Activated naive CD4-positive, alpha-beta T cell treated with anti-CD3 and anti-CD28 coated beads for 36 hours (primary cell): Measurements from ENCODE around the gene SFRP5. TPM values are rescaled to one million over a fixed set of nuclear protein-coding genes. Genes with fewer than 3 reads are reported as not detected.

Experiments used
- CTCF ChIA-PET: fragments of 350-600 bp; sonication (Branson Sonifier 250); formaldehyde crosslinking; loops from one replicate; lab custom pipeline; 2021; ENCODE audit warnings: antibody characterized with exemption; lab: Charles Lee
- DNase-seq: peaks from one replicate; pipeline ENCODE4 v3.0.0-alpha.2; 2020
- H3K27ac Mint-ChIP-seq: one replicate; pipeline ENCODE4 v1.8.0; 2021; ENCODE audit warnings: mild to moderate bottlenecking, mixed read lengths
- H3K27me3 Mint-ChIP-seq: one replicate; pipeline ENCODE4 v1.8.0; 2021; ENCODE audit warnings: low read depth, mixed read lengths
- H3K36me3 Mint-ChIP-seq: one replicate; pipeline ENCODE4 v1.8.0; 2021; ENCODE audit warnings: low read depth, mixed read lengths
- H3K4me1 Mint-ChIP-seq: one replicate; pipeline ENCODE4 v1.8.0; 2021; ENCODE audit warnings: low read depth, mixed read lengths
- H3K4me3 Mint-ChIP-seq: one replicate; pipeline ENCODE4 v1.8.0; 2021; ENCODE audit warnings: mild to moderate bottlenecking, moderate library complexity, mixed read lengths
- H3K9me3 Mint-ChIP-seq: one replicate; pipeline ENCODE4 v1.8.0; 2021; ENCODE audit warnings: mixed read lengths
- intact Hi-C: fragments of 100-400 bp; cut with micrococcal nuclease; formaldehyde crosslinking; loops from one replicate; pipeline ENCODE4 v1.15.1; 2023
- total RNA-seq, 2 experiments: library from RNA; stranded (reverse); gene quantifications; one replicate each; pipeline ENCODE4 v1.2.3, GENCODE V29; 2021

Gene SFRP5
- total RNA-seq, 2 experiments from 2014 or later = not detected

DNA sequence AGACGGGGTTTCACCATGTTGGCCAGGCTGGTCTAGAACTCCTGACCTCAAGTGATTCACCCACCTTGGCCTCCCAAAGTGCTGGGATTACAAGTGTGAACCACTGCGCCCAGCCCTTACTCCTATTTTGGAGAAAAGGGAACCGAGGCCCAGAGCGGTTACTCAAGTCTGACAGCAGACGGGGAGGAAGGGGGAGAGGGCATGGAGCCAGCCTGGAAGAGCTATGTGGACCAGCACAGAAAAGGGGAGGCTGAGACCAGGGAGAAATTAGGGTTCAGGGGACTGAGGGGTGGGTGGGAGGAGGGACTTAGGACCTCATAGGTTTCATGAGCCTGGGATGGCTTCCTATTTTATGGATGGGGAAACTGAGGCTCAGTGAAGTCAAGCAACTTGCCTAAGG lies 1.5 kb downstream of the SFRP5 start:
- Mint-ChIP-seq H3K4me3 (no peak overlapping the region), H3K36me3 (no peaks in the 10 kb centered on the region), H3K4me1 (peaks cover 13% of the 10 kb centered on the region), H3K27ac (no peak overlapping the region), H3K27me3 (peaks cover 33% of the 10 kb centered on the region), H3K9me3 (no peaks in the 10 kb centered on the region)
- DNase-seq = no peak
- CTCF ChIA-PET = no interaction called here
- intact Hi-C loops = no loop called here

DNA sequence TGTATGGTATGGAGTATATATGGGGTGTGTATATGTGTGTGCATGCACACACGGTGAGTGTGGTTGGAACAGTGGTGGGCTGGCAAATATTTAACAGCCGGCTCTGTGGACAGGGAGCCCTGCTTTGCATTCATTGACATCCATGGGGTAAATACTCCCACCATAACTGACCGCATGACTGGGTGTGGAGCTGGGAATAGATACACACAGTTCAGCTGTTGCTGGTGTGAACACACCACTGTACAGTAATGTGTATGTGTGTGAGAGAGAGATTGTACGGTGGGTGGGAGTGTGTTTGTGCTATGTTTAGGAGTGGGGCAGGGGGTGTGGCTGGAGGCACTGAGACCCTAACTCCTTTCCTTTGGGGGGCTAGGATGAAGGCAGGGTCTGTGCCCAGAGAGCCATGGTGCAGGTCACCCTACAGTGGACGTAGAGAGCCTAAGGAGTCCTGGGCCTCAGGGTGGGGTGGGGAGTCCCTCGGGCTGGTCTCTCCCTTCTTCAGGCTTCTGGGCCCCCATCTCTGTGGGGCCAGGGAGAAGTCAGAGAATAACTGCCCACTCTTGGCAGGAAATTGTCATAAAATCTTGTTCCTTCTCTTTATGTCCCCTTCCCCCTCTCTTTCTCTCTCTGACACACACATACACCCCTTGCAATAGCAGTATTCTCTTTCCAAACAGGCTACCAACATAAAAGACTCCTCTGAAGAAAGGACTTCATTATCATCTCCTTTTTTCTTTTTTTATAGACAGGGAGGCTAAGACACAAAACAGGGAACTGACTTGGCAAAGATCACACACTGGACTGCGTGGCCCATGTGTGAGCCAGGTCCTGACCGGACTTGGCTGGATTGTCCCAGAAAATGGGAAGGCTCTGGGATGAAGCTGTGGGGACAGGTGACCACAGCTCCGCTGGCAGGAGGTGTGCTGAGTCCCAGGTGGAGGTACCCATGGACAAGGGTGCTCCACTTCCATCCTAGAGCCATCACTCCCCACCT lies 3.2 kb downstream of the SFRP5 start:
- Mint-ChIP-seq H3K4me3 (no peak overlapping the region), H3K9me3 (no peaks in the 10 kb centered on the region), H3K36me3 (no peaks in the 10 kb centered on the region), H3K4me1 (peaks cover 13% of the 10 kb centered on the region), H3K27ac (no peak overlapping the region), H3K27me3 (peaks cover 33% of the 10 kb centered on the region)
- CTCF ChIA-PET = interaction anchor here (0.5 to 0.9 kb wide), 2 partner anchors 25 to 101 kb away, joined by 3 to 4 read pairs; no protein-coding TSS in a partner anchor
- DNase-seq = no peak
- intact Hi-C loops = no loop called here

DNA sequence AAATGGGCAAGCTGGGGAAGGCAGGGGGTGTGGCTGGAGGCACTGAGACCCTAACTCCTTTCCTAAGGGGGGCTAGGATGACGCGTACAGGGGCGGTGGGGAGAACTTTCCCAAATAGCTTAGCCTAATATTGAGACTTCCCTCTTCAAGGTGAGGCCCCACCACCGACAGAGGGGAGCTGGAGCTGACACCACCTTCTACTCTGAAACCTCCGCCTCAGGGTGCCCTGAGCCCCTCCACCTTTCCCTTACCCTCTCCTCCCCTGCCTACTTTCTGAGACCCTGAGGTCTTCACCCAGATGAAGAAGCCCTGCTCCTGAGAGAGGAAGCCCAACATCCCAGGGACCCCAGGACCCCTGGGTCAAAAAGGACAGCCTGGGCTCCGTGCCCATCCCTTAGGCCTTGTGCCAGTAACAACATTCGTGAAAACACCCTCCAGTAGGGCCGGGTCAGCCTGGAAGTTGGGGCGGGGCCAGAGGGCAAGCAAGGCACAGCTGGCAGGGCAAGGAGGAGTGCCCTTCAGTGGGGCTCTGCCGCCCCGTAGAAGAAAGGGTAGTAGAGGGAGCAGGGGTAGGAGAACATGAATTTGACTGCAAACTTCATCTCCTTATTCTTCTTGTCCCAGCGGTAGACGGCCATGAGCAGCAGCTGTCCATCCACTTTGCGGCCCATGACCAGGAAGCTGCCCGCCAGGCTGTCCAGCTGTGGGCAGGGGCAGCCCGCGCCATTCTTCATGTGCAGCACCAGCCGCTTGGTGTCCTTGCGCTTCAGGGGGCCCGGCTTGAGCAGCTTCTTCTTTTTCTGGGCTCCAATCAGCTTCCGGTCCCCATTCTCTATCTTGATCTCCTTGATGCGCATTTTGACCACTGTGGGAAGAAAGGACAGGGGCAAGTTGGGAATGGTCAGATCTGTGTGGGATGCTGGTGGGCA lies 4.5 kb downstream of the SFRP5 start:
- DNase-seq = no peak

DNA sequence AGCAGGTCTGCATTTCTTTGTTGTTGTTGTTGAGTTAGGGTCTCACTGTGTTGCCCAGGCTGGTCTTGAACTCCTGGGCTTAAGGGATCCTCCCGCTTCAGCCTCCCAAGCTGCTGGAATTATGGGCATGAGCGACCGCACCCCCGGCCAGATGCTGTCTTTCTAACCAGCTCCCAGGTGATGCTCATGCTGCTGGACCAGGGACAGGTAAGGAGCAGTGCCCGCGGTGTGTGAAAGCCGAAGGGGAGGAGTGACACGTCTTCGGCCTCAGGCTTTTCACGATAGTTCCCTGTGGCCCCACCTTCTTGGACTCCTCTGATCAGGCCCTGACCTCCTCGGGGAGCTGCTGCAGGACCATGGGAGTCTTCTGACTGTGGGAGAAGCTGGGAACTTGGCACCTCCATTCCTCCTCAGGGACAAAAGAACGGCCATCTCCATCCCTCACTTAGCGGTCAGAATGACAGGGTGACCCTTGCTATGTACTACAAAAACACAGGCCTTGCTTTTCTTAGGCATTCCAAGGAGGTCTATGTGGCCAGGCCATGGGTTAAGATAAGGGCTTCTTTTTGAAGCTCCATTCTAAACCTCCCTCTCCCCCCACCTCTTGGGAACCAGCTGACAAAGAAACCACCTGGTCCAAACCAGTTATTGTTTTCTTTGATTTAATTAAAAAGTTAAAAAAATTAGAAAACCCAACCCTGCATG lies 5.5 kb downstream of the SFRP5 start:
- intact Hi-C loops = no loop called here
- Mint-ChIP-seq H3K27me3 (peaks cover 21% of the 10 kb centered on the region), H3K4me1 (peaks cover 7% of the 10 kb centered on the region), H3K27ac (no peak overlapping the region), H3K36me3 (peaks cover 2% of the 10 kb centered on the region), H3K4me3 (no peak overlapping the region), H3K9me3 (no peaks in the 10 kb centered on the region)
- CTCF ChIA-PET = interaction anchor here (0.8 to 1.2 kb wide), 3 partner anchors 8 to 64 kb away, joined by 3 to 4 read pairs (median 4); no protein-coding TSS in a partner anchor
- DNase-seq = no peak

More for the DNA sequence above, 4.5 kb downstream of the SFRP5 start:
- intact Hi-C loops = no loop called here
- no peaks in the 10 kb centered on the region for H3K9me3 Mint-ChIP-seq
- H3K27ac Mint-ChIP-seq = no peak overlapping the region
- peaks cover 12% of the 10 kb centered on the region for H3K4me1 Mint-ChIP-seq
- no peak overlapping the region for H3K4me3 Mint-ChIP-seq
- H3K36me3 Mint-ChIP-seq = no peaks in the 10 kb centered on the region
- CTCF ChIA-PET = interaction anchor here (0.9 to 1.2 kb wide), 2 partner anchors 7 to 102 kb away, joined by 3 to 4 read pairs; no protein-coding TSS in a partner anchor
- H3K27me3 Mint-ChIP-seq = peaks cover 26% of the 10 kb centered on the region

DNA sequence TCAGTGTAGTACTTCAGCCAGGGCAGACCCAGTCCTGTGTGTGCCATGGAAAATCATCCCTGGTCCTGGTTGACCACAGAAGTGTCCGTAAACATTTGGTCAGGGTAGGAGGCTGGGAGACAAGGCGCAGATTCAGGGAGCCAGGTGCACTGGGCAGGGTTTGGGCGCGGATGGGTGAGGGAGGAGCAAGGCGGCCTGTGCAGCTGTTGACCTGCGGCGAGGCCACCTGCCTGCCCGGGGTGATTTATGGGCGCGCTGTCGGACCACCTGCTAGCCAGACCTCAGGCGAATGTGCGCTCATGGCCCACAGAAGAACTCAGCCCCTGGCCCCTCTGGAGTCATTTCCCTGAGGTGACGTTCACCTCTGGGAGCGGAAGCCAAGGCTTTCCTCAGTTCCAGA lies 6.6 kb downstream of the SFRP5 start:
- Mint-ChIP-seq H3K36me3 (peaks cover 3% of the 10 kb centered on the region), H3K27ac (no peak overlapping the region), H3K9me3 (no peaks in the 10 kb centered on the region), H3K4me3 (no peak overlapping the region), H3K4me1 (peaks cover under 1% of the 10 kb centered on the region), H3K27me3 (peaks cover 10% of the 10 kb centered on the region)
- CTCF ChIA-PET = interaction anchor here (0.8 to 1.2 kb wide), 2 partner anchors 9 to 63 kb away, joined by 3 to 4 read pairs; no protein-coding TSS in a partner anchor
- no peak for DNase-seq
- intact Hi-C loops = no loop called here

DNA sequence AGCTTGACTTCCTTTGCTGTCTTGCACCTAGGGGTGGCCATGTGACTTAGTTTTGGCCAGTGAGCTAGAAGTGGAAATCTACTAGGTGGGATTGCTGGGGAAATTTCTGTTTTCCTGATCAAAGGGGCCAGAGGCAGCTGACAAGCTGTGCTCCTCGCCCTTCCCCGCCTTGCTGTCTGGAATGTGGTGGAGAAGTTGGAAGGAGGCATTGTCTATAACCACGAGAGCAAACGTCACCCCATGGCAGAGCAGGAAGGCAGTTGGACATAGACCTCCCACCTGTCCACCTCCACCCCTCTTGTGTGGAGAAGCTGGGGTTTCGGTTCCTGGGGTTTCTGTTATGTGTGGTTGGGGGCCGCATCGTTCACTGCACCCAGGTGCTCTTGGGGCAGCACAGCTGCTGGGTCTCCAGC lies 7.3 kb downstream of the SFRP5 start:
- Mint-ChIP-seq H3K4me3 (no peak overlapping the region), H3K9me3 (no peaks in the 10 kb centered on the region), H3K27ac (no peak overlapping the region), H3K36me3 (peaks cover 9% of the 10 kb centered on the region), H3K27me3 (peaks cover 5% of the 10 kb centered on the region), H3K4me1 (no peaks in the 10 kb centered on the region)
- DNase-seq = no peak
- intact Hi-C loops = no loop called here
- CTCF ChIA-PET = interaction anchor here (0.8 kb wide), 2 partner anchors 10 to 105 kb away, joined by 3 read pairs; no protein-coding TSS in a partner anchor

DNA sequence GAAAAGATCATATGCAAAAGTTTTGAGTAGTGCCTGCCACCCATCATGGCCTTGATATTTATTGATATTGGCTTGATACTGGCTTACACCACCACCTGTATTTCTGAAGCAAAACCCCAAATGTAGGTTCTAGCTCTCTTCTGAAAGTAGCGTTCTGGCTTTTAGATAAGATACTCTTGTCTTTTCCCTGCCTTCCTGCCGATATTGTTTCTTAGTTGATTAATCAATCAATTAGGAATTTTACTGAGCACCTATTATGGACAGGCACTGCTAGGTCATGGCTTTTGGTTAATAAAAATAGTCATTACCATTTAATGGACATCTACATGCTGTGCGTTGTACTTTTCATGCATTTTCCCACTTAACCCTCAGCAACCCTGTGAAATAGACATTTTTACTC lies 7.9 kb downstream of the SFRP5 start:
- DNase-seq = no peak
- Mint-ChIP-seq H3K4me3 (no peak overlapping the region), H3K4me1 (no peaks in the 10 kb centered on the region), H3K9me3 (no peaks in the 10 kb centered on the region), H3K27ac (no peak overlapping the region), H3K36me3 (peaks cover 12% of the 10 kb centered on the region), H3K27me3 (peaks cover 3% of the 10 kb centered on the region)
- CTCF ChIA-PET = interaction anchor here (0.8 to 1.3 kb wide), 3 partner anchors 9 to 106 kb away, joined by 3 read pairs; no protein-coding TSS in a partner anchor
- intact Hi-C loops = no loop called here

DNA sequence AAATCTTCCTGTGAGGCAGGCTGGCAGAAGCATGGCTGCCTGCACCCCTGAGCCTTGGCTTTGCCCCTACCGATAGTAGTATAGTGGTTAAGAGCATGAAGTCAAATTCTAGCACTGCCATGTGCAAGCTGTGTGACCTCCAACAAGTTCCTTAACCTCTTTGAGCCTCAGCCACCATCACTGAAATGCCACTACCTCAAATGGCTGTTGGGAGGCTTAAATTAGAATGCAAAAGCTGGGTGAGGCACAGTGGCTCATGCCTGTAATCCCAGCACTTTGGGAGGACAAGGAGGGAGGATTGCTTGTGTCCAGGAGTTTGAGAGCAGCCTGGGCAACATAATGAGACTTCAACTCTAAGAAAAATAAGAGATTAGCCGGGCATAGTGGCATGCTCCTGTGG lies 8.4 kb downstream of the SFRP5 start:
- CTCF ChIA-PET = interaction anchor here (1.3 kb wide), 1 partner anchor 27 kb away, joined by 3 read pairs; no protein-coding TSS in a partner anchor
- intact Hi-C loops = no loop called here
- no peak overlapping the region for H3K27ac Mint-ChIP-seq
- no peaks in the 10 kb centered on the region for H3K4me1 Mint-ChIP-seq
- H3K27me3 Mint-ChIP-seq = peaks cover 3% of the 10 kb centered on the region
- H3K9me3 Mint-ChIP-seq = no peaks in the 10 kb centered on the region
- peaks cover 12% of the 10 kb centered on the region for H3K36me3 Mint-ChIP-seq
- DNase-seq = no peak
- no peak overlapping the region for H3K4me3 Mint-ChIP-seq

DNA sequence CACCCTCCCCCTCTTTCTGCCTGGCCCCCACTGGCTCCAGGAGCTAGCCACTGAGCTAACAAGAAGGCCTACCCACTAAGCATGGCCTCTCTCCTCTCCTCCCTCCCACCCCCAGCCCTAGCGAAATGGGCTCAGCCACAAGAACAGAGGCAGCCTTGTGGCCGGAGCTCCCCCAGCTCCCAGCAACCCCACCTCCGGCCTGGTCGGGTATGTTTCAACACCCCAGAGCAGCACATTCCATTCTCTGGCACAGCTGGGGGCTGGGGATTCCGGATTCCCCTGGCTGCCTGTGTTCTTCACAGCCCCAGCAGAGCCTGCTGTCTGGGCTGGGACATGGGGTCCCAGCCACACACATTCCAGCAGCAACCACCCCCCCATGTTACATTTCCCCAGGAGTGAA lies 9.0 kb downstream of the SFRP5 start:
- CTCF ChIA-PET = interaction anchor here (0.5 to 1.3 kb wide), 2 partner anchors 28 to 132 kb away, joined by 3 read pairs; no protein-coding TSS in a partner anchor
- H3K9me3 Mint-ChIP-seq = no peaks in the 10 kb centered on the region
- peaks cover 12% of the 10 kb centered on the region for H3K36me3 Mint-ChIP-seq
- no peak for DNase-seq
- intact Hi-C loops = no loop called here
- H3K4me1 Mint-ChIP-seq = no peaks in the 10 kb centered on the region
- no peak overlapping the region for H3K4me3 Mint-ChIP-seq
- no peak overlapping the region for H3K27ac Mint-ChIP-seq
- H3K27me3 Mint-ChIP-seq = no peaks in the 10 kb centered on the region

DNA sequence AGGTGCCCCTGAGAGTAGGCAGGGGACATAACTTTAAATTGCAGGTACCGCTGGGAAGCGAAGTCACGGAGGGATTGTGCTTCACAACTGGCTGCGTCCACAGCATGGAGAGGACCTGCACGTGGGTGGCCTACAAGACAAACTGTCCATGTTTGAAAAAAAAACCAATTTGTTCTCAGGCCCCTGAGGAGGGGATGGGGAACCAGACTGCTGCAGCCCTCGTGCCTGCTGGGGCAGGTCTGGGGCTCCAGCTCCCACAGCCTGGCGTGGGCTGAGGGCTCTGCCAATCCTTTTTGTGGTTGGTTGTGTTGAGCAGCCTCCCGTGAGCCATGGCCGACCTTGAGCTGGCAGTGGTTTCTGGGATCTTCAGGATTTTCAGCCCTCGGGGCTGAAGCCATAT lies 9.7 kb downstream of the SFRP5 start:
- no peak for DNase-seq
- H3K4me3 Mint-ChIP-seq = no peak overlapping the region
- no peaks in the 10 kb centered on the region for H3K9me3 Mint-ChIP-seq
- H3K4me1 Mint-ChIP-seq = no peaks in the 10 kb centered on the region
- peaks cover 14% of the 10 kb centered on the region for H3K36me3 Mint-ChIP-seq
- no peaks in the 10 kb centered on the region for H3K27me3 Mint-ChIP-seq
- CTCF ChIA-PET = interaction anchor here (0.5 kb wide), 1 partner anchor 133 kb away, joined by 3 read pairs; no protein-coding TSS in a partner anchor
- no peak overlapping the region for H3K27ac Mint-ChIP-seq
- intact Hi-C loops = no loop called here

DNA sequence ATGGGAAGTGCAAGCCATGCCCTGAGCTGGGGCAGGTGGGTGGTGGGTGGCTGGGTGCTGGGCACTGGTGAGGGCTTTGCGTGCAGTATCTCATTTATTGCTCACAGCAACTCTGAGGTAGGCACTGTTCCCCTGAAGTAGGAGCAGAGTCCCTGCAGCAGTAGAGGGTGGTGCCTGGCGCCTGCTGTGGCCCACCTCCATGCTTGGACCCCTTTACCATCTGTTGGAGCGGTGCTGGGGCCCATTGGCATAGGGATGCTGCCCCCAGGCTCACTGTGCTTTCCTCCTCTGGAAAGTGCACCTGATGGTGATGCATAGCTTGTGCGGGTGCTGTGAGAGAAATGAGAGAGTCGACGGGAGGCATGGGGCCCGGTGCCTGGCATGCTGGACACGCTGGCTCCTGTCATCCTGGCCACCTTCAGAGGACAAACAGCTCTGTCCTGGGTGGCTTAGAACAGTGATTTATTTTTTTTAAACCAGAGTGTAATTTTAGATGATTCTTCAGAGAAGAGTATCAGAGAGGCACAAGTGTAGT lies 10.4 kb downstream of the SFRP5 start:
- H3K27me3 Mint-ChIP-seq = no peaks in the 10 kb centered on the region
- H3K36me3 Mint-ChIP-seq = peaks cover 19% of the 10 kb centered on the region
- intact Hi-C loops = no loop called here
- no peak for DNase-seq
- H3K4me3 Mint-ChIP-seq = no peak overlapping the region
- H3K4me1 Mint-ChIP-seq = no peaks in the 10 kb centered on the region
- no peaks in the 10 kb centered on the region for H3K9me3 Mint-ChIP-seq
- H3K27ac Mint-ChIP-seq = no peak overlapping the region
- CTCF ChIA-PET = no interaction called here
